Measurements from ENCODE around the gene DCAKD. TPM values are rescaled to one million over a fixed set of nuclear protein-coding genes. Genes with fewer than 3 reads are reported as not detected.

Gene DCAKD
- polyA plus RNA-seq, 4 donors, result 42.4 to 58.4 (median 53.4) TPM

- no peak for DNase-seq (ENCODE audit: low read depth in 4 of 4, low spot score in 3 of 4)
Measured at GRCh38 chr17:45032174-45032541, 19.3 kb downstream of the DCAKD start.

GRCh38 chr17:45031231-45032173 is 19.9 kb downstream of the DCAKD start:
- DNase-seq (ENCODE audit: low read depth in 4 of 4, low spot score in 3 of 4), result no peak

- no peak for DNase-seq (ENCODE audit: low read depth in 4 of 4, low spot score in 3 of 4)
Measured at GRCh38 chr17:45030733-45031132, 20.7 kb downstream of the DCAKD start.

GRCh38 chr17:45029758-45030423 is 21.5 kb downstream of the DCAKD start:
- no peak for DNase-seq (ENCODE audit: low read depth in 4 of 4, low spot score in 3 of 4)

GRCh38 chr17:45029096-45029495 is 22.3 kb downstream of the DCAKD start:
- DNase-seq (ENCODE audit: low read depth in 4 of 4, low spot score in 3 of 4), result no peak

GRCh38 chr17:45022655-45023339 is 28.6 kb downstream of the DCAKD start:
- no peak for DNase-seq (ENCODE audit: low read depth in 4 of 4, low spot score in 3 of 4)

- DNase-seq (ENCODE audit: low read depth in 4 of 4, low spot score in 3 of 4), result no peak
Measured at GRCh38 chr17:45022288-45022648, 29.2 kb downstream of the DCAKD start.

GRCh38 chr17:45021607-45022287 is 29.7 kb downstream of the DCAKD start:
- DNase-seq (ENCODE audit: low read depth in 4 of 4, low spot score in 3 of 4), result no peak

- DNase-seq (ENCODE audit: low read depth in 4 of 4, low spot score in 3 of 4), result no peak
Measured at GRCh38 chr17:45020354-45021138, 30.9 kb downstream of the DCAKD start.

- no peak for DNase-seq (ENCODE audit: low read depth in 4 of 4, low spot score in 3 of 4)
Measured at GRCh38 chr17:45018848-45019711, 32.4 kb downstream of the DCAKD start.

- DNase-seq (ENCODE audit: low read depth in 4 of 4, low spot score in 3 of 4), result no peak
Measured at GRCh38 chr17:45018514-45018847, 33.0 kb downstream of the DCAKD start.

- DNase-seq (ENCODE audit: low read depth in 4 of 4, low spot score in 3 of 4), result no peak
Measured at GRCh38 chr17:45016823-45017222, 34.6 kb downstream of the DCAKD start.

GRCh38 chr17:45016237-45016636 is 35.2 kb downstream of the DCAKD start:
- no peak for DNase-seq (ENCODE audit: low read depth in 4 of 4, low spot score in 3 of 4)

GRCh38 chr17:45013021-45013997 is 38.1 kb downstream of the DCAKD start:
- no peak for DNase-seq (ENCODE audit: low read depth in 4 of 4, low spot score in 3 of 4)

GRCh38 chr17:45011767-45012166 is 39.7 kb downstream of the DCAKD start:
- DNase-seq (ENCODE audit: low read depth in 4 of 4, low spot score in 3 of 4), result no peak

GRCh38 chr17:45009676-45010467 is 41.6 kb downstream of the DCAKD start:
- DNase-seq (ENCODE audit: low read depth in 4 of 4, low spot score in 3 of 4), result no peak

- DNase-seq (ENCODE audit: low read depth in 4 of 4, low spot score in 3 of 4), result no peak
Measured at GRCh38 chr17:45008216-45008615, 43.2 kb downstream of the DCAKD start.
